ENCODE data around the gene KRT71. TPM values are rescaled to one million over a fixed set of nuclear protein-coding genes. Genes with fewer than 3 reads are reported as not detected.

KRT71 gene
- total and polyA plus RNA-seq, 2 of the 8 experiments (the other 6 are each of a cell fraction or from before 2014, with no cell fraction given) = not detected

DNA sequence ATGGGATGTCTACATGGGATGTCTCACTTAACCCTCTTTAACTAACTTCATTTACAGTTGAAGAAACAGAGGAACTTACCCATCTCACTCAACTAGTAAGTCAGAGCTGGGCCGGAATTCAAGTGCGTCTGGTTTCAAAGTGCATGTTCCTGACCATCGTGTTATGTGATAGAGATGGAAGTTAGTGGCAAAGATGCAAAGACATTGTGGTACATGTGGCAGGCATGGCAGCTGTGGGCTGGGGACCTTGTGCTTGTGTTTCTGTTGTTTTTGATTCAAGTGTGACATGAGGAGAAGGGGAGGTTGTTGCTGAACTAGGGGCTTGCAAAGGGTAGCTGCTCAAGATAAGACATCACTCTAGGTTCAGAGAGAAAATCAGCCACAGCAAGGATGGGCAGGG, 23.0 kb upstream of the KRT71 start (continued):
- TF ChIP-seq, protein P1, sequence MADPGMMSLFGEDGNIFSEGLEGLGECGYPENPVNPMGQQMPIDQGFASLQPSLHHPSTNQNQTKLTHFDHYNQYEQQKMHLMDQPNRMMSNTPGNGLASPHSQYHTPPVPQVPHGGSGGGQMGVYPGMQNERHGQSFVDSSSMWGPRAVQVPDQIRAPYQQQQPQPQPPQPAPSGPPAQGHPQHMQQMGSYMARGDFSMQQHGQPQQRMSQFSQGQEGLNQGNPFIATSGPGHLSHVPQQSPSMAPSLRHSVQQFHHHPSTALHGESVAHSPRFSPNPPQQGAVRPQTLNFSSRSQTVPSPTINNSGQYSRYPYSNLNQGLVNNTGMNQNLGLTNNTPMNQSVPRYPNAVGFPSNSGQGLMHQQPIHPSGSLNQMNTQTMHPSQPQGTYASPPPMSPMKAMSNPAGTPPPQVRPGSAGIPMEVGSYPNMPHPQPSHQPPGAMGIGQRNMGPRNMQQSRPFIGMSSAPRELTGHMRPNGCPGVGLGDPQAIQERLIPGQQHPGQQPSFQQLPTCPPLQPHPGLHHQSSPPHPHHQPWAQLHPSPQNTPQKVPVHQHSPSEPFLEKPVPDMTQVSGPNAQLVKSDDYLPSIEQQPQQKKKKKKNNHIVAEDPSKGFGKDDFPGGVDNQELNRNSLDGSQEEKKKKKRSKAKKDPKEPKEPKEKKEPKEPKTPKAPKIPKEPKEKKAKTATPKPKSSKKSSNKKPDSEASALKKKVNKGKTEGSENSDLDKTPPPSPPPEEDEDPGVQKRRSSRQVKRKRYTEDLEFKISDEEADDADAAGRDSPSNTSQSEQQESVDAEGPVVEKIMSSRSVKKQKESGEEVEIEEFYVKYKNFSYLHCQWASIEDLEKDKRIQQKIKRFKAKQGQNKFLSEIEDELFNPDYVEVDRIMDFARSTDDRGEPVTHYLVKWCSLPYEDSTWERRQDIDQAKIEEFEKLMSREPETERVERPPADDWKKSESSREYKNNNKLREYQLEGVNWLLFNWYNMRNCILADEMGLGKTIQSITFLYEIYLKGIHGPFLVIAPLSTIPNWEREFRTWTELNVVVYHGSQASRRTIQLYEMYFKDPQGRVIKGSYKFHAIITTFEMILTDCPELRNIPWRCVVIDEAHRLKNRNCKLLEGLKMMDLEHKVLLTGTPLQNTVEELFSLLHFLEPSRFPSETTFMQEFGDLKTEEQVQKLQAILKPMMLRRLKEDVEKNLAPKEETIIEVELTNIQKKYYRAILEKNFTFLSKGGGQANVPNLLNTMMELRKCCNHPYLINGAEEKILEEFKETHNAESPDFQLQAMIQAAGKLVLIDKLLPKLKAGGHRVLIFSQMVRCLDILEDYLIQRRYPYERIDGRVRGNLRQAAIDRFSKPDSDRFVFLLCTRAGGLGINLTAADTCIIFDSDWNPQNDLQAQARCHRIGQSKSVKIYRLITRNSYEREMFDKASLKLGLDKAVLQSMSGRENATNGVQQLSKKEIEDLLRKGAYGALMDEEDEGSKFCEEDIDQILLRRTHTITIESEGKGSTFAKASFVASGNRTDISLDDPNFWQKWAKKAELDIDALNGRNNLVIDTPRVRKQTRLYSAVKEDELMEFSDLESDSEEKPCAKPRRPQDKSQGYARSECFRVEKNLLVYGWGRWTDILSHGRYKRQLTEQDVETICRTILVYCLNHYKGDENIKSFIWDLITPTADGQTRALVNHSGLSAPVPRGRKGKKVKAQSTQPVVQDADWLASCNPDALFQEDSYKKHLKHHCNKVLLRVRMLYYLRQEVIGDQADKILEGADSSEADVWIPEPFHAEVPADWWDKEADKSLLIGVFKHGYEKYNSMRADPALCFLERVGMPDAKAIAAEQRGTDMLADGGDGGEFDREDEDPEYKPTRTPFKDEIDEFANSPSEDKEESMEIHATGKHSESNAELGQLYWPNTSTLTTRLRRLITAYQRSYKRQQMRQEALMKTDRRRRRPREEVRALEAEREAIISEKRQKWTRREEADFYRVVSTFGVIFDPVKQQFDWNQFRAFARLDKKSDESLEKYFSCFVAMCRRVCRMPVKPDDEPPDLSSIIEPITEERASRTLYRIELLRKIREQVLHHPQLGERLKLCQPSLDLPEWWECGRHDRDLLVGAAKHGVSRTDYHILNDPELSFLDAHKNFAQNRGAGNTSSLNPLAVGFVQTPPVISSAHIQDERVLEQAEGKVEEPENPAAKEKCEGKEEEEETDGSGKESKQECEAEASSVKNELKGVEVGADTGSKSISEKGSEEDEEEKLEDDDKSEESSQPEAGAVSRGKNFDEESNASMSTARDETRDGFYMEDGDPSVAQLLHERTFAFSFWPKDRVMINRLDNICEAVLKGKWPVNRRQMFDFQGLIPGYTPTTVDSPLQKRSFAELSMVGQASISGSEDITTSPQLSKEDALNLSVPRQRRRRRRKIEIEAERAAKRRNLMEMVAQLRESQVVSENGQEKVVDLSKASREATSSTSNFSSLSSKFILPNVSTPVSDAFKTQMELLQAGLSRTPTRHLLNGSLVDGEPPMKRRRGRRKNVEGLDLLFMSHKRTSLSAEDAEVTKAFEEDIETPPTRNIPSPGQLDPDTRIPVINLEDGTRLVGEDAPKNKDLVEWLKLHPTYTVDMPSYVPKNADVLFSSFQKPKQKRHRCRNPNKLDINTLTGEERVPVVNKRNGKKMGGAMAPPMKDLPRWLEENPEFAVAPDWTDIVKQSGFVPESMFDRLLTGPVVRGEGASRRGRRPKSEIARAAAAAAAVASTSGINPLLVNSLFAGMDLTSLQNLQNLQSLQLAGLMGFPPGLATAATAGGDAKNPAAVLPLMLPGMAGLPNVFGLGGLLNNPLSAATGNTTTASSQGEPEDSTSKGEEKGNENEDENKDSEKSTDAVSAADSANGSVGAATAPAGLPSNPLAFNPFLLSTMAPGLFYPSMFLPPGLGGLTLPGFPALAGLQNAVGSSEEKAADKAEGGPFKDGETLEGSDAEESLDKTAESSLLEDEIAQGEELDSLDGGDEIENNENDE (IDR thresholded peaks at IDR 0.05; ENCODE audit: insufficient replicate concordance, low read length) = no peak
- TF ChIP-seq ASH2L (IDR thresholded peaks at IDR 0.05; ENCODE audit: low read length) = no peak
- TF ChIP-seq TCF12 (IDR thresholded peaks at IDR 0.05; ENCODE audit: low read depth, low read length) = no peak
- TF ChIP-seq JUND (IDR thresholded peaks at IDR 0.05; ENCODE audit: low read length) = no peak
- TF ChIP-seq SP1 (IDR thresholded peaks at IDR 0.05; ENCODE audit: low read depth, low read length) = no peak
- no peak for TF ChIP-seq EZH2 (IDR thresholded peaks at IDR 0.05; ENCODE audit: low read depth, low read length, severe bottlenecking)
- TF ChIP-seq E2F6 (IDR thresholded peaks at IDR 0.05) = no peak
- TF ChIP-seq FOSL1 (IDR thresholded peaks at IDR 0.05; ENCODE audit: insufficient read depth, low read depth, low read length) = no peak
- no peak for TF ChIP-seq EP300 (IDR thresholded peaks at IDR 0.05; ENCODE audit: borderline replicate concordance in 1 of 2, low read depth in 2 of 2, low read length in 2 of 2)
- TF ChIP-seq TBP (IDR thresholded peaks at IDR 0.05; ENCODE audit: low read depth, low read length) = no peak

Data from H1 (cell line).